ENCODE data around the gene RPP25L.

DNA sequence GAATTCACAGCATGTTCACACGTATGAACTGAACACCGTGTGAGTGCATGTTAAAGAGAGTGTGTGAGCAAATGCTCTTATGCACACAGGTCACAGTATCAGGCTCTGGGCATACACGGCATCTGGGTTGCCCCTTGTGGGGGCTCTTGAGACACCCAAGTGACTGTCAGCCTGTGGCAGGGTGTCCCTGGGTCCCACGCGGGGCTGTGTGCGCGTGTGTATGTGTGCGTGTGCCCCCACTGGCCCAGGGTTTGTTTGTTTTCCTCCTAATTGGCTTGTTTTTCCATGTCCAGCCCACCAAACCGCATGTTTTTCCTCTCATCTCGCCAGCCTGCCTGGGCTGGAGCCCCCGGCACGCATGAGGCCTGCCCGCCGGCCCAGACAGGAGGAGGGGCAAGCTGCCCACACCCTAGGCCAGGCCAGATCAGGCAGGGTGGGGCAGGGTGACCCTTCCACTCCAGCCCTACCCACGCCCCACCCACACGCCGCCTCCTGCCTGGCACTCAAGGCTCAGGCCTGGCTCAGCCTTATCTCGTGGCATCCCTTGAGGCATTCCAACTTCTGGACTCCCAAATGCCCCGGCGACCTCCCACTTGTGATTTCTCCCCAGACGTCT, 51.2 kb downstream of the RPP25L start:
- TF ChIP-seq GATA3 (IDR thresholded peaks at IDR 0.05; ENCODE audit: low read depth, low read length) (no peak), GATA2 (IDR thresholded peaks at IDR 0.05; ENCODE audit: low read depth, low read length) (0 out of 2 replicates have a peak, but pooled peaks have one; percentile 15)
